Nephron progenitor cell (in vitro differentiated cells): Measurements from ENCODE around the gene RAB5B.
A peak's percentile ranks its signal among the peaks of the same experiment; 100 is the strongest.

Experiments
- DNase-seq: peaks from one replicate; pipeline ENCODE4 v3.0.0; 2021
- H3K27ac Mint-ChIP-seq: 2 replicates; pipeline ENCODE4 v1.8.0; 2021; ENCODE audit warnings: mild to moderate bottlenecking, moderate library complexity, mixed read lengths
- H3K27me3 Mint-ChIP-seq: 2 replicates; pipeline ENCODE4 v1.8.0; 2021; ENCODE audit warnings: mild to moderate bottlenecking, low read depth, mixed read lengths; ENCODE audit not compliant: poor library complexity
- H3K36me3 Mint-ChIP-seq: 2 replicates; pipeline ENCODE4 v1.8.0; 2021; ENCODE audit warnings: low read depth, mixed read lengths
- H3K4me1 Mint-ChIP-seq: 2 replicates; pipeline ENCODE4 v1.8.0; 2021; ENCODE audit warnings: mixed read lengths
- H3K4me3 Mint-ChIP-seq: 2 replicates; pipeline ENCODE4 v1.8.0; 2021; ENCODE audit warnings: mild to moderate bottlenecking, moderate library complexity, mixed read lengths
- H3K9me3 Mint-ChIP-seq: 2 replicates; pipeline ENCODE4 v1.8.0; 2021; ENCODE audit warnings: mild to moderate bottlenecking, moderate library complexity, mixed read lengths
- CTCF ChIP-seq: fragments of 200-600 bp; sonication (generic); IDR thresholded peaks from 2 replicates; pipeline ENCODE4 v1.5.0; 2021; ENCODE audit warnings: antibody characterized with exemption

Gene RAB5B

DNA sequence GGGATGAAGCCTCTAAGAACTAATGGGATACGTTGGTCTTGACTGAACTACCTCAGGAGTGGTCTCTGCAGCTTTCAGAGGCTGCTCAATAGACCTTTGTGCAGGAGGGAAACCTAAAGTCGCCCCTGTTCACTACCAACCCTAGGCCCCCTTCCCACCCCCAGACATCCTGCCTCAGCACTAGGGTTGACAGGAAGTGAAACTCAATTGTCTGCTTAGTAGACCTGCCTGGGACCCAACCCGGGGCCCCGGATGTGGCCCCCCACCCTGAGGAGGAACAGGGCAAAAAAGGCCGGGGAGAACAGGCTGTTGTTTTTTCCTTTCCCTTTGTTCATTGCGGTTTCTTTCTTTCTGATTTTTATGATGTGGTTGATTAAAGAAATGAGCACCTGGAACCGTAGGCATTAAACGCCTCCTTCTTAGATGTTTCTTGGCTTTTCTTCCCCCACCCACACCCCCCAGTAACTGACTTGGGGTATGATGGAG is 44.5 kb upstream of the RAB5B start:
- peak overlapping the region; percentile 27 for H3K27ac Mint-ChIP-seq
- peaks cover 10% of the 10 kb centered on the region for H3K36me3 Mint-ChIP-seq
- peaks cover 61% of the 10 kb centered on the region for H3K4me1 Mint-ChIP-seq
- DNase-seq = no peak
- no peak for TF ChIP-seq CTCF
- peak overlapping the region; percentile 94 for H3K4me3 Mint-ChIP-seq
- H3K27me3 Mint-ChIP-seq = peaks cover 42% of the 10 kb centered on the region
- H3K9me3 Mint-ChIP-seq = no peaks in the 10 kb centered on the region

DNA sequence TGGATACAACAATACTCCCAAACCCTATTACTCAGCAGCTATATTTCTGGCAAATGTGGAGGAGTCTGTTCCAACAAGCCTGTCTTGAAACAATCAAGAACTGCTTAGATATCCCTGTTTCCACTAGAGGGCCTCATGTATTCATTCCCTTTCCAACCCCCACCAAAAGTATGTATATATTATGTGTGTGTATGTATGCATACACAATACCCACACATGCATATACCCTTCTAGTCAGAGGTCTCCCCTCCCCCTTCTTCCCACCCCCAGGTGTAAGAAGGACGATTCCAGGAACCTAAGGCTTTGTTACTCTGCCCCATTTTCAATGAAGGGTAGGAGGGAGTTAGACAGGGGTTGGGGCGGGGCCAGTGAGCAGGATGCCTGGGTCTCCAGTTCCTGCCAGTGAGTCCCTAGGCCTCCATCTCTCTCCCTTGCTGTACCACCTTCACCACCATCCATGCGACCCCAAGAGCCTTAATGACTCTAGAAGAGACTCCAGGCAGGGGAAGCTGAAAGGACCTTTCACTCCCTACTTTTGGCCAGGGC is 43.0 kb upstream of the RAB5B start, which contains the start of gene DGKA:
DGKA (plus strand) TSS at position 392 of the 546 bp plus-strand sequence. CDS start 5,342 bp downstream, outside the sequence.
- peak within 1 kb of the TSS; percentile 18 for H3K27ac Mint-ChIP-seq
- no peaks in the 10 kb centered on the region for H3K36me3 Mint-ChIP-seq
- peaks cover 57% of the 10 kb centered on the region for H3K27me3 Mint-ChIP-seq
- peak; percentile 50 for TF ChIP-seq CTCF
- peaks cover 51% of the 10 kb centered on the region for H3K4me1 Mint-ChIP-seq
- peak within 1 kb of the TSS; percentile 90 for H3K4me3 Mint-ChIP-seq
- DNase-seq = peak; percentile 20
- H3K9me3 Mint-ChIP-seq = no peaks in the 10 kb centered on the region

- Mint-ChIP-seq H3K27ac (no peak overlapping the region), H3K4me3 (peak overlapping the region; percentile 90), H3K36me3 (no peaks in the 10 kb centered on the region), H3K4me1 (peaks cover 49% of the 10 kb centered on the region), H3K9me3 (no peaks in the 10 kb centered on the region), H3K27me3 (peaks cover 62% of the 10 kb centered on the region)
- DNase-seq = no peak
- TF ChIP-seq CTCF = no peak
Measured at GRCh38 chr12:55931317-55931779, 42.5 kb upstream of the RAB5B start.

DNA sequence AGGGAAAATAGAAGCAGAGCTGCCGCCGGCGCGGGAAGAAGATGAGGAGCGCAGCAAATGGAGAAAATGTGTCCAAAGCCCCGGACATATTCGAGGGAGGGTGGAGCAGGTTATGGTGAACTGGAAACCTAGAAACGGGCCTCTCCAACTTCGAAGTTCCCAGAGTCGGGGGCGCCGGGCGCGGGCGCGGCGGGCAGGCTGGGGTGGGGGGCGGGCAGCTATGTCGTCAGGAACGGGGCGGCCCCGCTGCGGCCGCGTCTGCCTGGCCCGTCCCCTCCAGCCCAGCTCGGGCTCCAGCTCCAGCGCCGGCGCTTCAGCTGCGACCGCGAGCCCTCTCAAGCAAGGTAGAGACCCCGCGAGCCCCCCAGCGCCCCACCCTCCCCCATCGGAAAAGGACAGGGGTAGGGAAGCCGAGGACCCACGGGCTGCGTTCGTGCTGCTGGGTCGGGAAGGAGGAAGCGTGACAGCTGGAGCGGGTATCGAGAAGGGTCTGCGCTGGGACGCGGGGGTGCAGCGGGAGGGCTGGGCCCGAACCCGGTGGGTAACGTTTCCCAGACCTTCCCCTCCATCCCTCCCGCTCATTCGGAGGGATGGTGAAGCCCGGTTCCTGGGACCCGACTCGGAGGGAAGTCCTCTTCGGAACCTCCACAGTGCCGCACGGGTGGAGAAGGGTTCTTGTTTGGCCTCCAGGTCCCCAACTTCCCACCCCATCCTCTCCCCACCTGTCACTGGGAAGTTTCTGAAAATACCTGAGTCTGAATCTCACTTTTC is 41.9 kb upstream of the RAB5B start:
- H3K9me3 Mint-ChIP-seq = no peaks in the 10 kb centered on the region
- TF ChIP-seq CTCF = no peak
- H3K4me1 Mint-ChIP-seq = peaks cover 46% of the 10 kb centered on the region
- H3K27ac Mint-ChIP-seq = no peak overlapping the region
- H3K36me3 Mint-ChIP-seq = no peaks in the 10 kb centered on the region
- H3K4me3 Mint-ChIP-seq = peak overlapping the region; percentile 90
- DNase-seq = peak; percentile 73
- peaks cover 68% of the 10 kb centered on the region for H3K27me3 Mint-ChIP-seq

DNA sequence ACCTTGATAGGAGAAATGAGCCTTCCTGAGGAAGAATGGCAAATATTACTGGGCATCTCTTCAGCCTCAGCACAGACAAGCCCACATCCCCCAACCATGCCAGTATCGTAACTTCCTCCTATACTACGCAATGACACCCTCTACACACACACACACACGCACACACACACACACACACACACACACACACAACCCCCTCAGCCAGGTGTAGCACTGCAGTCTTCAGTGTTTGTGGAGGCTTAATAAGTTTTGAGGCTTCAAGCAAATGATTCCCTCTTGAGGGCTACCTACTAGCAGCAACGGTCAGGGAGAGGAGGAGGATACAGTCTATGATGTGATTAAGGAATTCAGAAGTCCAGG is 41.3 kb upstream of the RAB5B start:
- H3K4me3 Mint-ChIP-seq = peak overlapping the region; percentile 90
- no peaks in the 10 kb centered on the region for H3K36me3 Mint-ChIP-seq
- no peak for TF ChIP-seq CTCF
- peaks cover 46% of the 10 kb centered on the region for H3K4me1 Mint-ChIP-seq
- no peak for DNase-seq
- H3K27me3 Mint-ChIP-seq = peaks cover 74% of the 10 kb centered on the region
- H3K27ac Mint-ChIP-seq = no peak overlapping the region
- no peaks in the 10 kb centered on the region for H3K9me3 Mint-ChIP-seq
